ENCODE measurements around the gene KLHDC7B.

DNA sequence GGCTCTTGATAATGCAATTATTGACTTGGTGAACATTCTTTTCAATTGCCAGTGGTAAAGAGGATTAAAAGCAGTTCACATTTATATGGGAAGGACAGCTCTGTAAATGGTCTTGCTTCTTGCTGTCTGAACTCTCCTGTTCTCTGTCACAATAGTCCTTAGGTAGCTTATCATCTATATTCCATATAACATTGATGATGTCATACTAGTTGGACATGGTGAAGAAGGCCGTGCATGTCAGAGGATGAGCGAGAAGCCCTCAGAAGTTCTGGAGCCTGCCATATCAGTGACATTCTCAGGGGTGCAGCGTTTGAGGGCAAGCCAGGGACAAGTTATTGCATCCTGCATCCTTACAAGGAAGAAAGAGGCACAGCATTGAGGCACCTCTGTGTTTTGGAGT is 39.5 kb downstream of the KLHDC7B start:
- TF ChIP-seq FOSL1 (CRISPR knock-in tag; IDR thresholded peaks at IDR 0.05; ENCODE audit: borderline replicate concordance) (no peak), NRL (CRISPR knock-in tag; IDR thresholded peaks at IDR 0.05; ENCODE audit: borderline replicate concordance) (no peak), ZNF660 (CRISPR knock-in tag; IDR thresholded peaks at IDR 0.05; ENCODE audit: borderline replicate concordance, low read depth) (no peak), ETV5 (CRISPR knock-in tag; IDR thresholded peaks at IDR 0.05; ENCODE audit: borderline replicate concordance) (no peak), NR2F6 (IDR thresholded peaks at IDR 0.05) (no peak), NR2F6 (CRISPR knock-in tag; IDR thresholded peaks at IDR 0.05) (no peak), ZNF24 (IDR thresholded peaks at IDR 0.05) (no peak)
